GM21619 (cell line): ENCODE results near the gene ZC3H4.

ENCODE experiments used
- ATAC-seq: cut with Tn5 transposase; IDR thresholded peaks from one replicate; pipeline ENCODE4 v1.9.1; 2021; ENCODE audit not compliant: unreplicated experiment

ZC3H4 gene

GRCh38 chr19:47134545-47134944 is 21.0 kb upstream of the ZC3H4 start:
- no peak for ATAC-seq

- ATAC-seq = no peak
These were observed 19.5 kb upstream of the ZC3H4 start for GRCh38 chr19:47133021-47133471.

- ATAC-seq = no peak
These were observed 18.7 kb upstream of the ZC3H4 start for GRCh38 chr19:47132194-47132852.

- ATAC-seq = peak; percentile 73
These were observed 17.1 kb upstream of the ZC3H4 start, which contains the start of gene SAE1 for GRCh38 chr19:47130589-47131227. TSS of gene SAE1 (plus strand) at chr19:47130835. CDS start at chr19:47130931, 96 bp downstream.

- ATAC-seq = no peak
These were observed 16.6 kb upstream of the ZC3H4 start for GRCh38 chr19:47130120-47130588.

GRCh38 chr19:47129579-47129978 is 16.0 kb upstream of the ZC3H4 start:
- ATAC-seq = no peak

- ATAC-seq = no peak
These were observed 12.0 kb upstream of the ZC3H4 start for GRCh38 chr19:47125669-47125938.

- ATAC-seq = no peak
These were observed 11.5 kb upstream of the ZC3H4 start for GRCh38 chr19:47124937-47125668.

GRCh38 chr19:47123406-47123805 is 9.8 kb upstream of the ZC3H4 start:
- no peak for ATAC-seq

- ATAC-seq = no peak
These were observed 9.1 kb upstream of the ZC3H4 start for GRCh38 chr19:47122359-47123335.

- no peak for ATAC-seq
These were observed 7.0 kb upstream of the ZC3H4 start for GRCh38 chr19:47120470-47121067.

- no peak for ATAC-seq
These were observed 475 bp upstream of the ZC3H4 start for GRCh38 chr19:47113850-47114651.

- ATAC-seq = peak; percentile 16
These were observed 1.2 kb downstream of the ZC3H4 start for GRCh38 chr19:47112166-47112996.

- no peak for ATAC-seq
These were observed 1.9 kb downstream of the ZC3H4 start for GRCh38 chr19:47111682-47112165.

- no peak for ATAC-seq
These were observed 2.5 kb downstream of the ZC3H4 start for GRCh38 chr19:47111006-47111621.

- no peak for ATAC-seq
These were observed 3.0 kb downstream of the ZC3H4 start for GRCh38 chr19:47110521-47111005.

- ATAC-seq = no peak
These were observed 3.8 kb downstream of the ZC3H4 start for GRCh38 chr19:47109541-47110375.
